ENCODE measurements around the gene RAB31. TPM values are rescaled to one million over a fixed set of nuclear protein-coding genes. Genes with fewer than 3 reads are reported as not detected.

The RAB31 gene
- total RNA-seq, 3 donors from 2014 or later: 22.4 to 110 (median 32.4) TPM

- Histone ChIP-seq H3K27ac (peak overlapping the region; percentile 66 to 82), H3K4me1 (peaks cover 2 to 12% of the 10 kb centered on the region in 2 donors), H3K9me3 (no peaks in the 10 kb centered on the region), H3K27me3 (no peaks in the 10 kb centered on the region), H3K4me3 (peak overlapping the region in 2 of 3 donors; percentile 30), H3K36me3 (no peaks in the 10 kb centered on the region)
- intact Hi-C loops (cut with DNase I; ENCODE audit: low total_unique reads): no loop called here
- TF ChIP-seq CTCF (IDR thresholded peaks at IDR 0.05) (no peak), POLR2AphosphoS5 (IDR thresholded peaks at IDR 0.05) (peak in 1 of 3 donors; percentile 47), POLR2A (IDR thresholded peaks at IDR 0.05) (no peak)
- peak in 1 of 2 donors; percentile 50 for DNase-seq (ENCODE audit: low spot score in 2 of 2)
Measured at GRCh38 chr18:9743200-9744016, 35.3 kb downstream of the RAB31 start.

GRCh38 chr18:9746958-9747357 lies 38.9 kb downstream of the RAB31 start:
- Histone ChIP-seq H3K36me3 (no peaks in the 10 kb centered on the region), H3K27ac (no peak overlapping the region), H3K4me1 (peaks cover 2 to 12% of the 10 kb centered on the region in 2 donors), H3K27me3 (no peaks in the 10 kb centered on the region), H3K4me3 (no peak overlapping the region), H3K9me3 (no peaks in the 10 kb centered on the region)
- DNase-seq (ENCODE audit: low spot score in 2 of 2): no peak
- TF ChIP-seq CTCF (IDR thresholded peaks at IDR 0.05): no peak
- TF ChIP-seq POLR2AphosphoS5 (IDR thresholded peaks at IDR 0.05): no peak
- no peak for TF ChIP-seq POLR2A (IDR thresholded peaks at IDR 0.05)
- intact Hi-C loops (cut with DNase I; ENCODE audit: low total_unique reads): no loop called here

GRCh38 chr18:9749611-9750010 lies 41.5 kb downstream of the RAB31 start:
- intact Hi-C loops (cut with DNase I; ENCODE audit: low total_unique reads): no loop called here
- no peak overlapping the region for H3K27ac ChIP-seq
- no peak overlapping the region for H3K4me3 ChIP-seq
- no peak for DNase-seq (ENCODE audit: low spot score in 2 of 2)
- no peaks in the 10 kb centered on the region for H3K9me3 ChIP-seq
- no peak for TF ChIP-seq CTCF (IDR thresholded peaks at IDR 0.05)
- TF ChIP-seq POLR2AphosphoS5 (IDR thresholded peaks at IDR 0.05): no peak
- TF ChIP-seq POLR2A (IDR thresholded peaks at IDR 0.05): no peak
- H3K27me3 ChIP-seq: no peaks in the 10 kb centered on the region
- no peaks in the 10 kb centered on the region for H3K4me1 ChIP-seq
- H3K36me3 ChIP-seq: no peaks in the 10 kb centered on the region

GRCh38 chr18:9750112-9750511 lies 42.0 kb downstream of the RAB31 start:
- Histone ChIP-seq H3K27ac (no peak overlapping the region), H3K9me3 (no peaks in the 10 kb centered on the region), H3K36me3 (no peaks in the 10 kb centered on the region), H3K4me3 (no peak overlapping the region), H3K27me3 (no peaks in the 10 kb centered on the region), H3K4me1 (no peaks in the 10 kb centered on the region)
- no peak for DNase-seq (ENCODE audit: low spot score in 2 of 2)
- intact Hi-C loops (cut with DNase I; ENCODE audit: low total_unique reads): no loop called here
- no peak for TF ChIP-seq POLR2A (IDR thresholded peaks at IDR 0.05)
- no peak for TF ChIP-seq POLR2AphosphoS5 (IDR thresholded peaks at IDR 0.05)
- no peak for TF ChIP-seq CTCF (IDR thresholded peaks at IDR 0.05)

DNA sequence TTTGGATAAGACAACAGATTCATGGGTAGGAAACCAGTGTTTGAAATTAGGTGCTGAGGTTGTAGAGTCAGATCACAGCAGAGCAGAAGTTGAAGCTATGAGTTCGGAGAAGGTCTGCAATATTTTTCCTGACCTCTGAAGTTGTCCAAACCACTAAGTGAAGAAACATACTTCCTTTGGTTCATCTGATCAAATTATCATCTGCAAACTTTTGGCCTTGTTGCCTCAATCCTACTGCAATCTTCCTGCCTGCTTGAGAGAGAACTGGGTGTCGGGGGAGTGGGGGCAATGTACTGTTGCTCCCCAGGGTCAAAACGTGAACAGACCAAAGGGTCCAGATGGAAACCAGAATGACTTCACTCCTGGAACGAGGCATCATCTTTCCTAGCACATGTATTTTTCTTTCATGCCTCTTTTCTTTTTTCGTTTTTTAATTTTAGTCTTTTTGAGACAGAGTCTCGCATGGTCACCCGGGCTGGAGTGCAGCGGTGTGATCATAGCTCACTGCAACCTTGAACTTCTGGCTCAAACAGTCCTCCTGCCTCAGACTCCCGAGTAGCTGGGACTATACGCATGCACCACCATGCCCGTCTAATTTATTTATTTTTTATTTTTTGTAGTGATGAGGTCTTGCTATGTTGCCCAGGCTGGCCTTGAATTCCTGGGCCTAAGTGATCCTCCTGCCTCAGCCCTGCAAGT lies 42.7 kb downstream of the RAB31 start:
- no peak for TF ChIP-seq CTCF (IDR thresholded peaks at IDR 0.05)
- TF ChIP-seq POLR2A (IDR thresholded peaks at IDR 0.05): no peak
- TF ChIP-seq POLR2AphosphoS5 (IDR thresholded peaks at IDR 0.05): no peak
- DNase-seq (ENCODE audit: low spot score in 2 of 2): no peak
- Histone ChIP-seq H3K9me3 (no peaks in the 10 kb centered on the region), H3K27ac (no peak overlapping the region), H3K27me3 (no peaks in the 10 kb centered on the region), H3K4me1 (no peaks in the 10 kb centered on the region), H3K36me3 (no peaks in the 10 kb centered on the region), H3K4me3 (no peak overlapping the region)
- intact Hi-C loops (cut with DNase I; ENCODE audit: low total_unique reads): no loop called here

All from breast epithelium (tissue), 4 donors.